ENCODE data around the gene BBIP1. TPM values are rescaled to one million over a fixed set of nuclear protein-coding genes. Genes with fewer than 3 reads are reported as not detected.

BBIP1 gene
- total RNA-seq, 1 donor from 2014 or later, result 16.7 TPM

DNA sequence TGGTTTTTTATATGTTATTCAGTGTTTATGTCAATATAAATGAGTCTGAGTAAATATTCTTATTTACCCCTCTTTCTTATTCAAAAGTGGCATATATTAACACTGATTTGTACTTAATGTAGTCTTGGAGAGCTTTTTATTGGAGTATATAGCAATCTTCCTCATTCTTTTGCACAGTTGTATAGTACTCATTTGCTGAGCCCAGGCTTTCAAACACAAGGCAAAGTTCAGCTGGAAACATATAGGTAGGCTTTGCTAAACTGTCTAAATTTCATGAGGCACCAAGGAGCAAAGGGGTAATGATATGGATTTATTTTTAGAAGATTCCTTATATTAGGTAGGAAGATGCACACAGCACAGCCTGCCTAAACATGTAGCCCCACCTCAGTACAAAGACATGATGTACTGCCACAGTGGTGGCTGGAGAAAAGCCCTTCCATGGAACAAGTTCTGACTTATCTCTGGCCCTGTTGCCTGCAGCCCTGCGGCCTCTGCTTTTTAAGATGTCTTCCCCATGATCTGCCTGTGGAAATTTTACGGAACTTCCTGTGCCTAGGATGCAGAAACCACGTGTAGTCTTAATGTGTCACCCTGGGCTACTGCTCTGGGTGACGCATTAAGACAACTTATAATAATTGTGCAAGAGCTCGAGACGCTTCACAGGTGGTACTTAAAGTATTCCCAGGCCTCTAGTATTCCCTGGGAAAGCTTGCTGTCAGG lies 56.9 kb downstream of the BBIP1 start:
- no peak for DNase-seq

DNA sequence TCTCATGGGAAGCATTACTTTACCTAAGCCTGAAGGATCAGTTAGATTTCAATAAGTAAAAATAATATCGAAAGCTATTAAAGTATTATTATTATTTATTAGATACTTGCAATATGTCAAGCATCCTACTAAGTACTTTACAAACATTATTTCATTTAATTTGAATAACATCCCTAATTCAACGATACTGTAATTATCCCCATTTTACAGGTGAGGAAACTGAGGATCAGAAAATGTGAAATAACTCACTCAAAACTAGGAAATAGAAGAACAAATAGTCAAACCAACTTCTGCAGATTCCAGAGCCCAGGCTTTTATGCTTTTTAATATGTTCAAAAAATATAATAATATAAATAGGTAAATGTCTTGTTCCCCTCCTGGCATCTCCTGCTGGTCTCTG lies 57.5 kb downstream of the BBIP1 start:
- no peak for DNase-seq

GRCh38 chr10:110860576-110861241 lies 58.3 kb downstream of the BBIP1 start:
- DNase-seq, result no peak

DNA sequence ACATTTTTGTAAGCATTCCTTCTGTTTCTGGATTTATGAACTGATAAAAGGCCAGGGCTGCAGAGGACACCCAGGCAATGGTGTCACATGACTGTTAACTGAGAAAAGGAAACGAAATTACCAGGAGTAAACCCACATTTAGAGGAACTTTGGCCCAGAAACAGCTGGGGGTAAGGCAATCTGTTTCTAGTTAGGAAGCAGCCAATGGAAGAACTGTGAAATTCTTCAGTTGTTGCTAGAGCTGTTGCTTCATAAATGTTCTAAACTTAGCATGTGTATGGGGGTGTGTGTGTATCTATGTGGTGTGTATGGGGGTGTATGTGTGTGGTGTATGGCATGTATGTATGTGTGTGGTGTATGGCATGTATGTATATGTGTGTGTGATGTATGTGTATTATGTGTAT lies 59.0 kb downstream of the BBIP1 start:
- no peak for DNase-seq

DNA sequence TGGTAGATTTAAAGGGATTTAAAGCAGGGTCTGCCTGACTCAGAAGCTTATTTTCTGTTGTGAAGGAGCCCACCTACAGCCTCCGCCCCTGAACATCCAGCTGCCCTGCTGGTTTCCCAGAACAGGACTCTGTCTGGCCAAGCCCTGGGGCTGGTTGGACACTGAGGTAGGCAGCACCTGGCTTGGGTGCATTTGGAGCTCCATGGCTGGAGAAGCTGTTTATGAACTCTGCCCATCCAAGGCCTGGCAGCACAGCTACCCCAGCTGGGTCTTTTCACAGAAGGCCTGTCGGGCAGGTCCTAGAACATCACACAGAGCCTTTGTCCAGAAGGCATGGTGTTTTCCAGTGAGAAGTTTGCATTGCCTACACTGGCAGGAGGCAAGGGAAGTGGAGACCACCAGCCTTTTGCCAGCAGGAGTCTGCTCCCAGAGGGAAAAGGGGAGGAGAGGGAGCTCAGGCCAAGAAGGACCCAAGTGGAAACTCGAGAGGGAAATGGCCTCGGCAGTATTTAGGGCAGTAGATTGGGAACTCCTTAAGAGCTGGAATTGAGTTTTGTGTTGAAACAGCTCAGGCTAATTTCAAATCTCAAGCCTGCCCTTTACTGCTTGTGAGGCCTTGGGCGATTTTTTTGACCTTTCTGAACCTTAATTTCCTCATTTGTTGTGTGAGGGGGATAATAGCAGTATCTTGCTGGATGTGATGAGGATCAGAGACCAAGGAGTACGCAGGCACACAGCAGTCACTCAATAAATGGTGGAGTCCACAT lies 59.6 kb downstream of the BBIP1 start:
- no peak for DNase-seq

DNA sequence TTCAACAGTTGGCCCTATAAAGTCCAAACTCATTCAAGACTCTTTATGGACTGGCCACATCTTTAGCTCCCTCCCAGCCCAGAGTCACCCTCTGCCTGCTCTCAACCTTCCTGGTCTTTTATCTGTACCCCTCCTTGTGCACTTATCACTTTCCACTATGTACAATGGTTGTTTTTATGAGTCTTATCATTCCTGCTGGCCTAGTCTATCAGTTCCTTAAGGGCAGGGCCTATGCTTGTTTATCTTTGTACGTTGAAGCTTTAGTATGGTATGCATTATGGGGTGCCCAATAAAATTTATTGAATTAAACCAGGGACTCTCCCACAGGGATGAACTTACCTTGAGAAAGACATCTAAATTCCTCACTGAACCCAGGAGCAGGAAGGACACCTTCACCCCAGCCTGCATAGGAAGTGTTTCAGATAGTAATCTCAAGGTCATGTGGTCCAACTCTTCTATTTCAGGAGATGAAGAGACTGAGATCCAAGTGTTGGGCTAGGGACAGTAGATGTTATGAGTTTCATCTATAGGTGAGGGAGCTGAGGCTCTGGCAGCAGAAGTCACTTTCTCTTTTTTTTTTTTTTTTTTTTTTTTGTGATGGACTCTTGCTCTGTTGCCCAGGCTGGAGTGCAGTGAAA lies 60.6 kb downstream of the BBIP1 start:
- DNase-seq, result no peak

DNA sequence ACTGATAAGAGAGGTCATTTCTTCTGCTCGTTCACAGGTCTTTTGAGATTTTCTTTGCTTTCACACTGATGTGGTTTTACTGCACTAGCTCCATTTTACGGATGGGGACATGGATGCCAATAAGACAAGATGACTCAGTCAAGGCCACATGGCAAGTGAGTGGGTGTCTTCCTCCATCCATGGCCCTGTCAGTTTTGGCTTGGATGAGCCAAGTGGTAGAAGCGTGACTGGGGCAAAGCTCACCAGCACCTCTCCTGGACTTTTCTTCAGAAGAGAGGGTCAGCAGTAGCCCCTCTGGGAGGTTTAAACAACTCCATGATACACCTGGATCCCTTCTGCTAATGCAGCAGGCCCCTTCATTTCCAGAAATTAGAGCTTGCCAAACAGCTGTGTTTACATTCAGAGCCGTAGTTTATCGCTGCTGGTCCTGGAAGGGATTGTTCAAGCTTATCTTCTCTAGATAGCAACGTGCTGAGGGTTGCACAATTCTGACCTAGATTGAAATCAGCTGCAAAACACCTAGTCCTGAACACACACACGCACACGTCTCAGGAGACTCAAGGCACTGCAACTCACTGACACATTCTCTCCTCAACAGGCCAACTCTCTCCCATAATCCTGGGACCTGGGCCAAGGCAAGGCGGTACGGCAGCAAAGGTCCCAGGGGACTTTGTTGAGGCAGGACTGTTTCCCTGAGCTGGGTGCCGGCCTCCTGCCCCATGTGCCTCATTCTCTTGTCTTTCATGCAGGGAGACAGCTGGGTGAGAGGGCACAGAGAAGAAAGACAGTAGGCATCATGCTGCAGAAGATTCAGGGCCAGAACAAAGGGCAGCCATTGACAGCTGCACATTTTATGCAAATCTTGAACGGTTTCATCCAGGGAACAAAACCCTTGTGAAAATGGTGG lies 61.5 kb downstream of the BBIP1 start:
- no peak for DNase-seq

DNA sequence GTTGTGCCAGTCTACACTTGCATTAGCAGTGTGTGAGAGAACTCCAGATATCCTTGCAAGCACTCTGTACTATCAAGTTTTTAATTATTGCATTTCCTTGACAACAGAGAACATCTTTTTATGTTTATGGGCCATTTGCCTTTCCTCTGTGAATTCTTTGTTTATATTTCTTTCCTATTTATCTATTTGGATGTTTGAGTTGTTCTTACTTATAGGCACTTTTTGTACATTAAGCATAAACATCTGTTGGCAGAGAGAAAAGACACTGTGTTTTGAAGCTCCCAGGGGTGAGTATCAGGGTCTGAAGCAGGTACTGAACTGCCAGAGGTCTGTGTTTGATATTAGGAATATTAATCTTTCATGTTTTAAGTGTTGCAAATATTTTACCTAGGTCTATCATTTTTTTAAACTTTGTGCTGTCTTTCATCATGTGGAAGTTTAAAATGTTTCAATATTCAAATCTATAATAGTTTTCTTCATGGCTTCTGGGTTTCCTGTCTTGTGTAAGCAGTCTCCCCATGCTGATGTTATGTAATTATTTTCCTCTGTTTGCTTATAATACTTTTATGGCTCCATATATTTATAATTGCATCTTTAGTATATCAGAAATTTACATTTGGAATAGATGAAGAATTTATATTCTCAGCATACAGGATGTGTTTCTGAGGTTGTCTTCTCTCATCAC lies 64.9 kb downstream of the BBIP1 start:
- no peak for DNase-seq

GRCh38 chr10:110852947-110853346 lies 66.0 kb downstream of the BBIP1 start:
- no peak for DNase-seq

DNA sequence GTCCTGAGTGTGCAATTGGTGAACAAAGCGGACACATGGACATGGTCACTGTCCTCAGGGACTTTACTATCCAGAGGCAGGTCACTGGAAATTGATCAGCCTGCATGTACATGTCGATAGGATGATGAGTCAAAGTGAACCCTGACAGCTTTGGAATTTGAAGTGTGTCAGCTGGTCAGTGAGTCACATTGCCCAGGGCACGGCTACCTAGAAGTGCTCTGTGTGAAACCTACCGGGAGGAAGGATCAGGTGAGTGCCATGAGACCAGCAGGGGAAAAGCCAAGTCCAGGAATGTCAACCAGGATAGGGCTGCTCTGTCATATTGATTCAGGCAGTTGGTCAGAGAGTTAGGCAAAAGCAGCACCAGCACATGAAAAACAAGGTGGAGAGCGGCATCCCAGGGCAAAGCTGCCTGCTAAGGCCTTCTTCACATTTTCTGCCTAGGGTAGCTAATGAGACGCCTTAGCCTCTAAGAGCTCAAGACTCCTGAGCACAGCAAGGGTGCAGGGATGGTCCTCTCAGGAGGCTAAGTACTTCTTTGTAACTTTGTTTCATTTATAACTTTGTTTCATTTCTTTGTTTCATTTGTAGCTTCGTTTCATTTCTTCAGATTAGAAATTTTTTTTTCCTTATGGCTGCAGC lies 66.6 kb downstream of the BBIP1 start:
- no peak for DNase-seq

DNA sequence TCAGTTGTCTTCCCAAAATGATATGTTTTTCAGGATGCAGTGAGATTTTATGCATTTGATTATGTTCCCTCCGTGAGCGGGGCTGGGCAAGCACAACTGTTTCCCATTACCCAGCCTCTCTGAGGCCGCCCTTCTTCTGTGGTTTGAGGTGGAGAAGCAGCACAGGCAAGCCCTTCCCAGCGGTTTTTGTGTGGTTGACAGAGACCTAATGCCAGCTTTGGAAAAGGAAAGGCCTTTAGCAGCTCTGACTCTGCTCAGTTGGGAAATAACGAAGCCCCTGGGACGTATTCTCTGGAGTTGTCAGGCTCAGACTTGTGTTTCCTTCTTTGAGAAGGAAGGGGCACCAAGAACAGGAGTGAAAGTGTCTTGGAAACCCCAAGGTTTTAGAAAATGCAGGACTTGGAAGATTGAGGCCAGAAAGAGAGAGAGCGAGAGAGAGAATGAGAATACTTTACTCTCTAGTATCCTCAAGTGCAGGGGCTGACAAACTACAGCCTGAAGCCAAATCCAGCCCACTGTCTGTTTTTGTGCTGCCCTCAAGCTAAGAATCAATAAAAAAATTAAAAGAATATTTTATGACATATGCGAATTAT lies 67.9 kb downstream of the BBIP1 start:
- DNase-seq, result no peak

- no peak for DNase-seq
Measured at GRCh38 chr10:110850099-110850498, 68.9 kb downstream of the BBIP1 start.

Other genes with a start within 250 kb of the BBIP1 start
- gene PDCD4, start 47.3 kb downstream of the BBIP1 start, total RNA-seq, result 171 and 200 TPM in 2 replicates
- gene SHOC2, start 424 bp upstream of the BBIP1 start, total RNA-seq, result 62.3 and 70.6 TPM in 2 replicates
- gene ADRA2A, start 157.8 kb upstream of the BBIP1 start, total RNA-seq, result 0.05 TPM in 1 of 2 replicates, not detected in the other

All from dermis blood vessel endothelial cell (primary cell).